Measurements from ENCODE around the gene BCL2L11.

BCL2L11 gene

DNA sequence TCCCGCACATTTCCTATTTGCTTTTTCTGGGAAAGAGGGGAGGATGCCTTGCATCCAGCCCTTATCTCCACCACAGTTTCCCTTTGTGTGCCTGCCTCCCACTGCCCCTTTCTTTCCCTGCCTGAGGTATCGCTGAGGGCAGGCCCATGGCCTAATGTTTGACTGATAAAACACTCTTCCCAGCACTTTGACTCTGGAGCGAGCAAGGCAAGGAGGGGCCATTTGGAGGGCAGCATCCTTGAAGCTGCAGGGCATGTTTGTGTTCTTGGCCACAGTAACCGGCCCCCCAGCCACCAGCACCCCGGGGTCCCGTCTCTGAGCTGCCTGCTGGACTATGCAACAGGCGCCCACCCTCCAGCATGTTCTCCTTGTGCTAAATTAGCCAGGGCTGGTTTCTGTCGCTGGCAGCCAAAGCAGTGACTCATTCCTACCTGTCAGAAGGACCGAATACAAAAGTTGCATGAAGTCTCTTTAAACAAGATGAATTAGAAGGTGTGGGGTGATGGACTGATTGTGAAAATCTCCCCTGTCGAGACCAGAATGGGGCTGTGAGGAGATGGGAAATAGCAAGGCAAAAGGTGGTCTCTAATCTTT lies 50.7 kb downstream of the BCL2L11 start:
- peak; percentile 8 for DNase-seq

GRCh38 chr2:111172666-111173065 lies 52.0 kb downstream of the BCL2L11 start:
- DNase-seq: no peak

- no peak for DNase-seq
These were observed 52.6 kb downstream of the BCL2L11 start for GRCh38 chr2:111173338-111173737.

DNA sequence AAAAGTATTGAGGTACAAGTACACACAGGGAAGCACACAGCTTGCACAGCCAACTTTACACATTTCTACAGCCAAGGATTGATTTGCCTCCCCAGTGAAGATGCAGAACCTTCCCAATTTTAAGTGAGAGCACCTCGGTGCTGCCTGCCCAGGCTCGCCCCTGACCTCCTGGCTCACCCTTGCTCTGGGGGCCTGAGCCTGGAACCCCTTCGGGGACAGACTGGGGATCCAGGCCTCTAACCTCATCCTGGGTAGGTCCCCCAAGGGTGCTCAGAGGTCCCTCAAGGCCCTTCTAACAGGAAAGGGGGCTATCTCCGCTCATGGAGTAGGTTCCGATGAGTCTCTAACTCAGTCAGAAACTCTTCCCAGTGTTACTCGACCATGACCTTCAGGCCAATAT lies 53.1 kb downstream of the BCL2L11 start:
- DNase-seq: no peak

GRCh38 chr2:111175615-111176014 lies 54.9 kb downstream of the BCL2L11 start:
- no peak for DNase-seq

DNA sequence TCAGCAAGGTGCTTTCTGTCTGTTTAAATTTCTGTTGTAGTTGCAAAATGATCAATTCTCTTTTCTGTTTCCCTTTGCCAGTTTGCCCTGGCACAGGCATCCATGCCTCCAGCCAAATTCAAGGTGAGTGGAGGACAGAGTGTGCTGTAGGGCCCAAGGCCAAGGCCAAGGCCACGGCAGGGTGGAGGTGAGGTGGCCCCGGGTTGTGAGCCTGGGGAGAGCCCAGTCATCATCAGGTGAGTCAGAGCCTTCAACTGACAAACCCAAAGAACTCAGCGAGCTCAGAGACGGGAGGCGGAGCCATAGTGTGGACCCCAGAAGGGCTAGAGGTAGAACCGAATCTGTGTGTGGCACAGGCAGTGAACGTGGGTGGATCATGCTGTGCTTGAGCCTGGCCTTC lies 55.7 kb downstream of the BCL2L11 start:
- no peak for DNase-seq

GRCh38 chr2:111176867-111177266 lies 56.2 kb downstream of the BCL2L11 start:
- DNase-seq: no peak

GRCh38 chr2:111178296-111178695 lies 57.6 kb downstream of the BCL2L11 start:
- DNase-seq: no peak

- DNase-seq: no peak
These were observed 58.2 kb downstream of the BCL2L11 start for GRCh38 chr2:111178730-111179405.

DNA sequence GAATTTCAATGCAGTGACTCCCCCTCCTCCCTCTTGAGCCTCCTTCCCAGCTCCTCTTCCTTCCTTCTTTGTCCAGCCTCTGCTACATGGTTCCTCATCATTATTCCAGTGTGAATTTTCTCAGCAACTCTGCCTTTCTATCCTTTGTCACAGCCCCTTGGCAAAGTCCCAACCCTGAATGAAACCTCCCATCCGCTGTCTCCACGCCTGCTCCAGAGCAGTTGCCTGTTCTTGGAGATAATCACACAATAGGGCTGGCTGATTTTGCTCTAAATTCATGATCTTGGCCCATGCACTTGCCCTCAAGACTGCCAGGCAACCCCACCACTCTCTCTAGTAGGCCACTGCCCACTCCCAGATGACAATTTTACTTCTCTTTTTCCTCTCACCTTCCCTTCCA lies 61.4 kb downstream of the BCL2L11 start:
- no peak for DNase-seq

- no peak for DNase-seq
These were observed 62.0 kb downstream of the BCL2L11 start for GRCh38 chr2:111182740-111183139.

DNA sequence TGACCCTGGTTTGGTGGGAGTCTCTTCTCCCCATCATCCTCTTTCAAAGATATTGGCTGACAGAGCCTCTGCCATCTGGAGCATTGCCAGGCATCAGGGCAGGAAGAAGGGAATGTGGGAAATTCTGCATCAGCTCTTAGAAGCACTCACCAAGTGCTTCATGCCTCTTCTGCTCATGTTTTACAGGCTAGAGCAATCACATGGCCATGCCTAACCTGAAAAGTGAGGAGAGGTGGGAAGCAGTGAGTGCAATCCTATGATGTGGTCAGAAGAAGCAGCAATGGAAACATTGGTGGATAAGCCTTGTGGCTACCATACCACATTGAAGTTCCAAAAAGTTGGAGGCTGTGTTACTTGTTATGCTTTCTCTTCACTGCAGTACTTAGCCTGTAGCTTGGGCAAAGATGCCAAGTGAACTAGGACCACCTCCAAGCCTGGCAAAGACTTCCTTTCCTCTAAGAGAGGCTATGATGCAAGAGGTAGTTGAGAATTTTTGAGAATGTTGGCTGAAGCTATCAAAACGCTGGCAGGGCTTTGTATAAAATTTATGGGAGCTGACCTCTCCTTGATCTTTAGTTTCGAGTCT lies 64.1 kb downstream of the BCL2L11 start:
- no peak for DNase-seq

DNA sequence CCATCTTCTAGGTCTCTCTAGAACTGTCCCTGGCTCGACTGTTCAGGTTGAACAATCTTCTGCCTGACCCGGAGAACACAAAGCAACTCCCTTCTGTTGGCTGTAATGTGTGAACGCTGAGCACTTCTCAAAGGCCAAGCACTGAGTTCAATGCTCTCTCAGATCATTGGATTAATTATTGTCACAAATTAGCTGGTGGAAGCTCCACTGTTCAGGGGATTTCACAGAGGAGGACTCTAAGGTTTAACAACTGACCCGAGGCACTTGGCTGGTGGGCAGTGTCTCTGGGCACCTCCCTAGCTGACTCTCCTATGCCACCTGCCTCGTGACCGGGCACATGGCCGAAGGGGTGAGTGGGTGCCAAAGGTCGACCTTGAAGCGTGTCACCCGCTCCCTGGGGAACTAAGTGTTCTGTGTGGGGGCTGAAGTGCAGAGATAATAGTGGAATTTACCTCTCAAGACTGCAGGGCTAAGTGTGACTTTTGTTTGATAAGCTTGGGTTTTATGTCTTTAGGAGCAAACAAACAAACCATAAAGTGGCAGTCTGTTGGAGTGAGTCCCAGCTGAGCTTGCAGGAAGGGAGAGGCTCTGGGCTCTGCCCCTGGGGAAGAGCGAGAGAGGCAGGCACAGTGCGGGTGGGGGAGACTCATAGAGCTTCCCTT lies 64.8 kb downstream of the BCL2L11 start:
- DNase-seq: no peak

DNA sequence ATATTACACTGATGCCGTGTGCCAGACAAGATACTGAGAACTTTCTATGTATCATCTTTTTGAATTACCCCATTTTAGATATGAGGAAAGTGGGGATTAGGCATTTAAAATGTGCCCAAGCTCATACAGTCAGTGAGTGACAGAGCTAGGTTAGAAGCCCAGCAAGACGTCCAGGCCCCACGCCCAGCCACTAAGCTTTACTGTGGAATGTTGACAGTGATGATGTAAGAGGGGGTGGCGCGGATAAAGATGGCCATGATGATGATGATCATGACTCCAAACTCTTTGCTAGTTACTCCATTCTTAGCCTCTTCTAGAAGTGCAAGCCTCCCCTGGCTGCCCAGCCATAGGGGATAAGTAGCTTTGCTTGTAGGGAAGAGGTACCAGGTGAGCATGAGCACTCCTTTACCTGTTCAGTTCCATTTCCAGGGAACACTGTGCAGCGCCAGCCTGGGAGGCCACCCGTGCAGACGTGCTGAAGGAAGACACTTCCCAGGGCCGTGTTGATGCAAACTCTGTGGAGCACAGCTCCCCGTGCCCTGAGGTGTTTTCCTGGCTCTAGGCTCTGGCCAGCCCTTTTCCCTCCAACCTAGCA lies 65.5 kb downstream of the BCL2L11 start:
- no peak for DNase-seq

GRCh38 chr2:111186933-111187332 lies 66.2 kb downstream of the BCL2L11 start:
- no peak for DNase-seq

- no peak for DNase-seq
These were observed 68.0 kb downstream of the BCL2L11 start for GRCh38 chr2:111188681-111189080.

DNA sequence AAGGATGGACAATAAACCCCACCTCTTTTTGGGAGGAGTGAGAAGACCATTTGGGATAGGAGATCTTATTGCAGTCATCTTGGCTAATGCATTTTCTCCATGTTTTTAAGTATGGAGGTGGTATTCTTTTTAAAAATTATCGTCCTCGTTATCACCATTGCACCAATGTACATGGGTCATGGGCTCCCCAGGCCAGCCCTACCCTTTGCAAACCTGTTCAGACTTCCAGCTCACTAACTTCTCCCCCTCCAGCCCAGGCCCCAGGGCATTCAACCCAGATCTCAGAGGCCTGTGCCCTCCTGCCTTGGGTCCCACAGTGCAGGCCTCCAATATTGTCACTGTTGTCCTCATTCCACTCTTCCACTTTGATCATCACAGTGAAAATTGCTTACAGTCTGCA lies 68.4 kb downstream of the BCL2L11 start:
- no peak for DNase-seq

DNA sequence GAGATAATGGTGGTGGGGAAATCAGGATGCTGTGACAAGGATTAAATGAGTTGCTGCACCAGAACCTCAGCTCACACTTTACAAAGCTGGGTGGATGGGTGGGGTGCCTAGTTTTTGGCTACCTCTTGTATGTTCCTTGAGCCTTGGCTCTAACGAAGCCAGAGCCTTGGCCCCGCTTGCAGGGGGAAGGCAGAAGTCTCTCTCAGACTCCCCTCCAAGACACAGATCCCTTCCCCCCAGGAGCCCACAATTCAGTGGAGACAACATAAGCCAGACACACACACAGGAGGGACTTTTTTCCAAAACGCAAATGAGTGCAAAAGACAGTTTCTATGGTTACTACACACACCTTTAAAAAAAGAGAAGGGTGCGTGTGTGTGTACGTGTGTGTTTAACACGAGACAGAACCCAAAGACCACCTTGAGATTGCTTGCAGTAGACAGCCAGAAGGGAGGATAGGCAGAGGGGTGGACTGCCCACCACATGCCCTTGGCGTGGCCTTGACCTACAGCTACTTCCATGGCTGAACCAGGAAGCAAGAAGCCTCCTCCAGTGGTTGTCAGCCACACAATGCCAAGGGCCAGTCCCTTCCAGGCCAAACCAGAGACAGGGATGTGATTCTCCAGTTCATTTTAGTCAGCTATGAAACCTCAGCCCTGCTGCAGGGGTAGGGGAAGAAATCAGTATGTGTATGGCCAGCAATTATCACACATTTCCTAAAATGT lies 70.3 kb downstream of the BCL2L11 start:
- DNase-seq: no peak

- no peak for DNase-seq
These were observed 71.2 kb downstream of the BCL2L11 start for GRCh38 chr2:111191877-111192276.

GRCh38 chr2:111192776-111193368 lies 72.2 kb downstream of the BCL2L11 start:
- DNase-seq: no peak

DNA sequence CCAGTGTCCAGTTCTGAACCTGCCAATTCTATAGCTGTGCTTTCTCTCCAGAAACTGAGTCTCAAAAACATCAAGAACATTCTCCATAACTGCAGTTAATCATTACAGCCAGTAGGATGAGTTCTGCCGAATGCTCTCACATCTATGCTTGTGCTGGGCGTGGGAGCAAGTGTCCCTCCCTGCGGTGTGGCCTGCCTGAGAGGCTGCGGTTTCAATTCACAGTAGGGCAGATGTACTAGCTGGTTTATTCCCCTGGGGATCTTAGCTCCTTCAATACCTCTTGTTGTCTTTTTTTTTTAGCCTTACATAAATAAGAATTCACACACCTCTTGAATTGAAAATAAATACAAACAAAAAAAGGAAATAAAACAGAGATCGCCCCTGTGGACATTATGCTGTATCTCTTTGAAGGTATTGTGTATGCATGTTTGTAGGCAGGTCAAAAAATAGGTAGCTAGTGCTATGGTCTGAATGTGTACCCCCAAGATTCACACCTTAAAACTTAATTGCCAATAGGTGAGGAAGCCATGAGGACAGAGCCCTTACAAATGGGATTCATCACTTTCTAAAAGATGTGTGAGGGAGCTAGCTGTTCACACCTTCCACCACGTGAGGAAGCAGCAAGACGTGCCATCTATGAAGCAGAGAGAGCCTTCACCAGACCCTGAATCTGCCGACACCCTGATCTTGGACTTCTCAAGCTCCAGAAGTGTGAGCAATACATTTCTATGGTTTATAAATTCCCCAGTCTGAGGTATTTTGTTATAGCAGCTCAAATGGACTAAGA lies 74.3 kb downstream of the BCL2L11 start:
- DNase-seq: no peak

DNA sequence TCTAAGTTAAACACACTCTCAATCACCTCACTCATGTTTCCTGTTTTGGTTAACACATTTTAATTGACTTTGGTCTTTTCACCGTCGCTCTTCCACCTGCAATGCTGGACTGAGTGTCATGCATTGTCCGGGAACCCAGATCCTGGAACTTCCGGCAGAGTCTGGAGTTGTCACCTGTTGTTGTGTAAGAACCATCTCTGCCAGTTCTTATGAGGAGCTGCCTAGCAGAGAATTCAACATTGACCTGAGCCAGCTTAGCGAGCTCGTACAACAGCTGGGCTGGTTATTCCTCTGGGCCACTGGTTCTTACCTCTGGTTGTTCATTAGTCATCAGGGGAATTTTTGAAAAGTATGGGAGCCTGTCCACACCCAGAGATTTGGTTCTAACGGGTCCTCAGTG lies 75.7 kb downstream of the BCL2L11 start:
- DNase-seq: no peak

Data from activated CD4-positive, alpha-beta T cell treated with anti-CD3 and anti-CD28 coated beads, Interleukin-2, amount 50 U/mL, for 16 hours (primary cell).